Activated naive CD4-positive, alpha-beta T cell treated with anti-CD3 and anti-CD28 coated beads for 36 hours (primary cell): Measurements from ENCODE around the gene TBRG1. TPM values are rescaled to one million over a fixed set of nuclear protein-coding genes. Genes with fewer than 3 reads are reported as not detected.

Source experiments
- CTCF ChIA-PET: fragments of 350-600 bp; sonication (Branson Sonifier 250); formaldehyde crosslinking; loops from one replicate; lab custom pipeline; 2021; ENCODE audit warnings: antibody characterized with exemption; lab: Charles Lee
- DNase-seq: peaks from one replicate; pipeline ENCODE4 v3.0.0-alpha.2; 2020
- H3K27ac Mint-ChIP-seq: one replicate; pipeline ENCODE4 v1.8.0; 2021; ENCODE audit warnings: mild to moderate bottlenecking, mixed read lengths
- H3K27me3 Mint-ChIP-seq: one replicate; pipeline ENCODE4 v1.8.0; 2021; ENCODE audit warnings: low read depth, mixed read lengths
- H3K36me3 Mint-ChIP-seq: one replicate; pipeline ENCODE4 v1.8.0; 2021; ENCODE audit warnings: low read depth, mixed read lengths
- H3K4me1 Mint-ChIP-seq: one replicate; pipeline ENCODE4 v1.8.0; 2021; ENCODE audit warnings: low read depth, mixed read lengths
- H3K4me3 Mint-ChIP-seq: one replicate; pipeline ENCODE4 v1.8.0; 2021; ENCODE audit warnings: mild to moderate bottlenecking, moderate library complexity, mixed read lengths
- H3K9me3 Mint-ChIP-seq: one replicate; pipeline ENCODE4 v1.8.0; 2021; ENCODE audit warnings: mixed read lengths
- intact Hi-C: fragments of 100-400 bp; cut with micrococcal nuclease; formaldehyde crosslinking; loops from one replicate; pipeline ENCODE4 v1.15.1; 2023
- total RNA-seq, 2 experiments: library from RNA; stranded (reverse); gene quantifications; one replicate each; pipeline ENCODE4 v1.2.3, GENCODE V29; 2021

The TBRG1 gene
- total RNA-seq, 2 experiments from 2014 or later, result 28.3 to 28.6 TPM

- H3K4me1 Mint-ChIP-seq, result peaks cover 18% of the 10 kb centered on the region
- H3K27ac Mint-ChIP-seq, result no peak overlapping the region
- H3K4me3 Mint-ChIP-seq, result no peak overlapping the region
- intact Hi-C loops, result loop anchor here (10.0 kb wide), 1 partner anchor 477 kb away; no protein-coding TSS in a partner anchor
- no peaks in the 10 kb centered on the region for H3K27me3 Mint-ChIP-seq
- H3K9me3 Mint-ChIP-seq, result peaks cover 4% of the 10 kb centered on the region
- CTCF ChIA-PET, result interaction anchor here (0.6 to 1.3 kb wide), 3 partner anchors 85 to 199 kb away, joined by 3 to 4 read pairs (median 4); partner anchors contain the start of gene VSIG2
- no peak for DNase-seq
- peaks cover 1% of the 10 kb centered on the region for H3K36me3 Mint-ChIP-seq
These were observed 44.9 kb downstream of the TBRG1 start for GRCh38 chr11:124667601-124668000.

- Mint-ChIP-seq H3K27me3 (no peaks in the 10 kb centered on the region), H3K4me1 (peaks cover 21% of the 10 kb centered on the region), H3K36me3 (peaks cover 1% of the 10 kb centered on the region), H3K9me3 (peaks cover 4% of the 10 kb centered on the region), H3K4me3 (no peak overlapping the region), H3K27ac (no peak overlapping the region)
- CTCF ChIA-PET, result interaction anchor here (0.7 to 4.3 kb wide), 35 partner anchors 9 to 1287 kb away, joined by 3 to 83 read pairs (median 4); partner anchors contain the start of genes ESAM, MSANTD2, NRGN and ROBO3
- intact Hi-C loops, result loop anchor here (1.0 to 10.0 kb wide), 8 partner anchors 24 to 476 kb away; partner anchors contain the start of gene MSANTD2
- DNase-seq, result peak; percentile 50
These were observed 46.5 kb downstream of the TBRG1 start for GRCh38 chr11:124669193-124669592.

GRCh38 chr11:124670732-124671131 lies 48.1 kb downstream of the TBRG1 start:
- CTCF ChIA-PET, result interaction anchor here (1.0 to 4.3 kb wide), 16 partner anchors 26 to 195 kb away, joined by 3 to 83 read pairs (median 14); partner anchors contain the start of genes ESAM, NRGN and ROBO3
- intact Hi-C loops, result loop anchor here (5.0 kb wide), 1 partner anchor 492 kb away; the partner anchor contains the start of gene PKNOX2
- no peaks in the 10 kb centered on the region for H3K27me3 Mint-ChIP-seq
- no peak overlapping the region for H3K4me3 Mint-ChIP-seq
- DNase-seq, result peak; percentile 36
- peaks cover 1% of the 10 kb centered on the region for H3K36me3 Mint-ChIP-seq
- H3K4me1 Mint-ChIP-seq, result peaks cover 26% of the 10 kb centered on the region
- H3K27ac Mint-ChIP-seq, result peak overlapping the region; percentile 1
- peaks cover 4% of the 10 kb centered on the region for H3K9me3 Mint-ChIP-seq

DNA sequence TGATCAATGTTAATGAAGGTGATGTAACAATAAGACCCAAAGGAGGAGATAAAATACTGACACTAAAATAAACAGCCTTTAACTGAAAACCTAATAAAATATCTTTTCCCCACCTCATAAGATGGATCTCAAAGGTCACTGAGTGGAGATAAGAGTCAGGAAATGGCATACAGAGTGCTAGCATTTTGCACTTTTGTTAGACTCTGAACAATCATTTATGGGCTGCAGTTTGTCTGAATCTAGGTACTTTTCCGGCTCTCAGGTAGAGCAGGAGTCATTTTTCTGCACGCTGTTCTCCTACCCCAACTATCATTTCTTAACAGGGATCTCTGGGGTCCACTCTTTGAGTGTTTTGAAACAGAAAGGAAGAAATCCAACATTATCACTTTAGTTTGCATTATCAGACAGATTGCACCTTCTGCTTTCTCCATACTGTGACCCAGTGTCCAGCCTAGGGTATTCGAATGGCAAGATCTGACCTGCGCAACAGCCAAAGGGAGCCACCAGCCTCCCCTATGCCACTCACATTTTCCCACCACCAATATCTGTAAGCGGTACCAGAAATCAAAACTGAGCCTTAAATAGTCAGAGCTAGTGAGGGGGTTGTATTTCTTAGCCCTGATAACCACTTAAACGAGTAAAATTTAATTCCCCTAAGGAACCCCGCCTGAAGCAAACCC lies 50.0 kb downstream of the TBRG1 start:
- DNase-seq, result no peak
- CTCF ChIA-PET, result interaction anchor here (1.0 to 4.3 kb wide), 7 partner anchors 72 to 194 kb away, joined by 3 to 83 read pairs (median 9); partner anchors contain the start of gene ESAM
- H3K9me3 Mint-ChIP-seq, result peaks cover 4% of the 10 kb centered on the region
- peak overlapping the region; percentile 88 for H3K4me3 Mint-ChIP-seq
- H3K4me1 Mint-ChIP-seq, result peaks cover 26% of the 10 kb centered on the region
- H3K36me3 Mint-ChIP-seq, result peaks cover 1% of the 10 kb centered on the region
- intact Hi-C loops, result loop anchor here (1.0 to 5.0 kb wide), 10 partner anchors 50 to 557 kb away; partner anchors contain the start of genes CCDC15, NRGN, PKNOX2 and TBRG1
- no peaks in the 10 kb centered on the region for H3K27me3 Mint-ChIP-seq
- peak overlapping the region; percentile 68 for H3K27ac Mint-ChIP-seq

- peaks cover 4% of the 10 kb centered on the region for H3K9me3 Mint-ChIP-seq
- DNase-seq, result peak; percentile 93
- intact Hi-C loops, result loop anchor here (1.0 to 5.0 kb wide), 10 partner anchors 51 to 558 kb away; partner anchors contain the start of genes CCDC15, NRGN, PKNOX2 and TBRG1
- peak within 1 kb of the TSS; percentile 88 for H3K4me3 Mint-ChIP-seq
- CTCF ChIA-PET, result interaction anchor here (1.0 to 2.2 kb wide), 5 partner anchors 71 to 193 kb away, joined by 3 to 10 read pairs (median 5); no protein-coding TSS in a partner anchor
- H3K27me3 Mint-ChIP-seq, result no peaks in the 10 kb centered on the region
- H3K36me3 Mint-ChIP-seq, result peaks cover 1% of the 10 kb centered on the region
- peaks cover 26% of the 10 kb centered on the region for H3K4me1 Mint-ChIP-seq
- peak within 1 kb of the TSS; percentile 75 for H3K27ac Mint-ChIP-seq
These were observed 50.9 kb downstream of the TBRG1 start, which contains the start of the genes SIAE and SPA17 for GRCh38 chr11:124673333-124674167. Gene SIAE (minus strand): TSS chr11:124673739. CDS start chr11:124673708, 31 bp downstream. Gene SPA17 (plus strand): TSS chr11:124673904. CDS start chr11:124675265, 1,361 bp downstream.

GRCh38 chr11:124674168-124674517 lies 51.5 kb downstream of the TBRG1 start:
- no peak for DNase-seq
- peaks cover 26% of the 10 kb centered on the region for H3K4me1 Mint-ChIP-seq
- intact Hi-C loops, result loop anchor here (5.0 kb wide), 1 partner anchor 488 kb away; the partner anchor contains the start of gene PKNOX2
- H3K27ac Mint-ChIP-seq, result peak overlapping the region; percentile 75
- no peaks in the 10 kb centered on the region for H3K27me3 Mint-ChIP-seq
- peaks cover 4% of the 10 kb centered on the region for H3K9me3 Mint-ChIP-seq
- H3K4me3 Mint-ChIP-seq, result peak overlapping the region; percentile 88
- CTCF ChIA-PET, result interaction anchor here (1.6 to 2.2 kb wide), 2 partner anchors 73 to 89 kb away, joined by 9 to 10 read pairs; no protein-coding TSS in a partner anchor
- peaks cover 1% of the 10 kb centered on the region for H3K36me3 Mint-ChIP-seq

DNA sequence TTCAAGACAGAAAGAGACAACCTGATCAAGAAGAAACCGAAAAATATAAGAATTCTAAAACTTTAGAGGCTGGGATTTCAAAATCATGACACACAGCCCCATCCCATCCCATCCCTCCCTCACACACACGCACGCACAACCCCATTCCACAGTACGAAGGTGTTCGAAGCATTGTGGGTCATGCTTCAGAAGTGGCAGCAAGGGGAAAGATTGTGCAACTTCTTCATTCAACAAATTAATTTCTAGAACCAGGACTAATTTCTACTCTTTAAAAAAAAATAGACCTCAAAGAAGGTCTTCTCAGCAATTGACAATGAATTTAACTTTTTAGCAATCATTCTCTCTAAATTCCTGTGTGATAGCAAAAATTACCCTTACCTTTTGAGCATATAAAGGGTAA lies 51.9 kb downstream of the TBRG1 start:
- CTCF ChIA-PET, result interaction anchor here (2.2 kb wide), 1 partner anchor 72 kb away, joined by 9 read pairs; no protein-coding TSS in a partner anchor
- no peak for DNase-seq
- Mint-ChIP-seq H3K9me3 (peaks cover 4% of the 10 kb centered on the region), H3K27ac (peak overlapping the region; percentile 75), H3K36me3 (peaks cover 1% of the 10 kb centered on the region), H3K27me3 (no peaks in the 10 kb centered on the region), H3K4me1 (peaks cover 26% of the 10 kb centered on the region), H3K4me3 (peak overlapping the region; percentile 88)
- intact Hi-C loops, result loop anchor here (5.0 kb wide), 1 partner anchor 488 kb away; the partner anchor contains the start of gene PKNOX2

DNA sequence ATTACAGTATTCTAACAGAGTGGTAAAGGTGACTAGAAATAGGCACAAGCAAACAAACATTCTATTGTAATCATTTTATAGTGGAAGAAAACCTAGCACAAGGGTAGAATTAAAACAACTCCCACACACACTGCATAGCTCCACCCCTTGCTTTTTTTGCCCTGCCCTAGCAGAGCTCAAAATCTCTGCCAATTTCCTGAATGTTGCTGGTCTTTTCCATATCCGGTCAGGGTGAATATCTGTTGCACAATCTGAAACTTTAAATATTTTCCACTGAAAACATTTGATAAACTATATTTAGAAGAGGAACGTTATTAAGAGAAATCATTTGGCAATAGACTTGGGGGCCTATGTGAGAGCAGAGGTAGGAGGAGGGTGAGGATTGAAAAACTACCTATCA lies 53.7 kb downstream of the TBRG1 start:
- Mint-ChIP-seq H3K27me3 (no peaks in the 10 kb centered on the region), H3K4me3 (no peak overlapping the region), H3K27ac (no peak overlapping the region), H3K4me1 (peaks cover 18% of the 10 kb centered on the region), H3K36me3 (peaks cover 1% of the 10 kb centered on the region), H3K9me3 (peaks cover 4% of the 10 kb centered on the region)
- intact Hi-C loops, result no loop called here
- CTCF ChIA-PET, result interaction anchor here (0.7 to 1.6 kb wide), 2 partner anchors 32 to 116 kb away, joined by 3 read pairs; no protein-coding TSS in a partner anchor
- DNase-seq, result no peak

DNA sequence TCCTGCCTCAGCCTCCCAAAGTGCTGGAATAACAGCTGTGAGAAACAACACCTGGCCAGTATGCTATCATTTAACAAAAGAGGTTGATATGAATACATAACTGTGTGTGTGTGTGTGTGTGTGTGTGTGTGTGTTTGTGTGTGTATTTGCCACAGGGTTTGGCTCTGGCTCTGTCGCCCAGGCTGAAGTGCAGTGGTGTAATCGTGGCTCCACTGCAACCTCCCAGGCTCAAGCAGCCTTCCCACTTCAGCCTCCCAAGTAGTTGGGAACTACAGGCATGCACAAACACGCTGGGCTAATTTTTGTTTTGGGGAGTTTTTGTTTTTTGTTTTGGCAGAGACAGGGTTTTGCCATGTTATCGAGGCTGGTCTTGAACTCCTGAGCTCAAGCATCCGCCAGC lies 55.8 kb downstream of the TBRG1 start:
- peaks cover 5% of the 10 kb centered on the region for H3K4me1 Mint-ChIP-seq
- no peaks in the 10 kb centered on the region for H3K27me3 Mint-ChIP-seq
- H3K9me3 Mint-ChIP-seq, result peaks cover 11% of the 10 kb centered on the region
- H3K27ac Mint-ChIP-seq, result no peak overlapping the region
- intact Hi-C loops, result no loop called here
- CTCF ChIA-PET, result interaction anchor here (0.7 kb wide), 2 partner anchors 119 to 628 kb away, joined by 3 read pairs; no protein-coding TSS in a partner anchor
- no peak overlapping the region for H3K4me3 Mint-ChIP-seq
- peaks cover 4% of the 10 kb centered on the region for H3K36me3 Mint-ChIP-seq
- no peak for DNase-seq

DNA sequence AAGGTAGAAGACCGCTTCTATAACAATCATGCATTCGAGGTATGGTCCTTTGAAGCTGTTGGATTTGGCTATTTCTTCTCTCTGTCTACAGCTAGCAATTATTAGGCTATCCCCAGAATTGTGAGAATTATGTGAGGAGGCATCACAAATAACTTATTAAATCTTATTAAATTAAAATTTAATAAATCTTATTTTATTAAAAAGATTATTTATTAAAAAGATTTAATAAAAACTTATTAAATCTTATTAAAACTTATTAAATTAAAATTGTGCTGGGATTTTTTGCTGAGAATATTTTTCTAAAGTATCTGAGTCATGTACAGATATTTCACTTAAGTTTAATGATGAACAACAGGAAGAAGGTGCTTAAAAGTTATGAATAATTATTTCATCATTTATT lies 58.8 kb downstream of the TBRG1 start:
- H3K36me3 Mint-ChIP-seq, result peaks cover 4% of the 10 kb centered on the region
- CTCF ChIA-PET, result no interaction called here
- no peak overlapping the region for H3K4me3 Mint-ChIP-seq
- intact Hi-C loops, result no loop called here
- H3K27me3 Mint-ChIP-seq, result no peaks in the 10 kb centered on the region
- no peaks in the 10 kb centered on the region for H3K4me1 Mint-ChIP-seq
- peaks cover 14% of the 10 kb centered on the region for H3K9me3 Mint-ChIP-seq
- no peak for DNase-seq
- no peak overlapping the region for H3K27ac Mint-ChIP-seq

- Mint-ChIP-seq H3K4me3 (no peak overlapping the region), H3K4me1 (no peaks in the 10 kb centered on the region), H3K9me3 (peaks cover 14% of the 10 kb centered on the region), H3K36me3 (peaks cover 4% of the 10 kb centered on the region), H3K27me3 (no peaks in the 10 kb centered on the region), H3K27ac (no peak overlapping the region)
- intact Hi-C loops, result no loop called here
- CTCF ChIA-PET, result interaction anchor here (0.6 kb wide), 1 partner anchor 81 kb away, joined by 4 read pairs; no protein-coding TSS in a partner anchor
- DNase-seq, result no peak
These were observed 59.8 kb downstream of the TBRG1 start for GRCh38 chr11:124682443-124682842.
